ENCODE data around the gene GTPBP3. TPM values are rescaled to one million over a fixed set of nuclear protein-coding genes. Genes with fewer than 3 reads are reported as not detected.
"Not testable (repeated sequence)": the region's sequence is repeated elsewhere in the genome, so short reads cannot be mapped to it uniquely, and the experiment has no call there.

GTPBP3 gene
- total RNA-seq, 1 experiment from 2014 or later = 73.0 TPM

- peaks cover 20 to 44% of the 10 kb centered on the region in 2 experiments for H3K4me1 ChIP-seq (ENCODE audit: control insufficient read depth in 1 of 2, insufficient read depth in 2 of 2, low read length in 2 of 2)
- peak overlapping the region; percentile 57 for H3K27ac ChIP-seq (ENCODE audit: low read depth, low read length)
- ChIA-PET POLR2A (interaction anchor here (1.0 to 2.4 kb wide), 3 partner anchors 10 to 95 kb away, joined by 3 to 22 read pairs (median 4); partner anchors contain the start of genes ABHD8, DDA1 and MRPL34), CTCF (interaction anchor here (1.1 to 1.7 kb wide), 4 partner anchors 11 to 92 kb away, joined by 4 to 7 read pairs (median 4); partner anchors contain the start of genes ANO8 and MRPL34), RAD21 (ENCODE audit: low non-redundant PET in 1 of 2, low total read pairs in 2 of 2, uncharacterized antibody in 2 of 2, unreplicated experiment in 2 of 2) (interaction anchor here in 1 of 2 experiments (1.2 kb wide), 1 partner anchor 11 kb away, joined by 3 read pairs; no protein-coding TSS in a partner anchor)
- ATAC-seq = peak; percentile 30
- H4K20me1 ChIP-seq (ENCODE audit: insufficient read depth) = no peaks in the 10 kb centered on the region
- no TSS peak for BruUV-seq (replicated peaks)
- peaks cover 37% of the 10 kb centered on the region for H3K79me2 ChIP-seq (ENCODE audit: insufficient read depth, low read length)
- peak overlapping the region; percentile 68; the same call in 1 of the 2 replicates for H3K9ac ChIP-seq (ENCODE audit: low read length)
- H3K27me3 ChIP-seq (ENCODE audit: insufficient read depth, low read length) = no peaks in the 10 kb centered on the region
- H2AFZ ChIP-seq (ENCODE audit: low read depth, low read length, poor library complexity, severe bottlenecking) = no peak overlapping the region
- H3K4me2 ChIP-seq (ENCODE audit: low read length) = peak overlapping the region; percentile 82
- H3K9me2 ChIP-seq (ENCODE audit: insufficient read depth) = no peaks in the 10 kb centered on the region
- no peaks in the 10 kb centered on the region; a peak in 1 of 4 replicates for H3K9me3 ChIP-seq (ENCODE audit: control insufficient read depth in 1 of 2, insufficient read depth in 1 of 2, low read depth in 1 of 2, low read length in 2 of 2)
- intact Hi-C loops (cut with micrococcal nuclease) = no loop called here
- TF ChIP-seq FOSL1 (IDR thresholded peaks at IDR 0.05; ENCODE audit: low read depth) = no peak
- no peak for TF ChIP-seq EGR1 (IDR thresholded peaks at IDR 0.05; ENCODE audit: low read depth)
- TF ChIP-seq EZH2phosphoT487 (IDR thresholded peaks at IDR 0.05; ENCODE audit: borderline replicate concordance) = no peak
- no peak for TF ChIP-seq EZH2 (IDR thresholded peaks at IDR 0.05)
- no peak for TF ChIP-seq JUND (IDR thresholded peaks at IDR 0.05)
- peak overlapping the region; percentile 60 to 67 for H3K4me3 ChIP-seq (replicated peaks in 1 of 2; ENCODE audit: low read depth in 1 of 2, low read length in 2 of 2)
- no peak for DNase-seq (ENCODE audit: low read depth, low spot score)
- peaks cover 0 to 10% of the 10 kb centered on the region in 2 experiments; a peak in 2 of 4 replicates for H3K36me3 ChIP-seq (ENCODE audit: control insufficient read depth in 1 of 2, insufficient read depth in 2 of 2, low read length in 2 of 2)
These were observed 43.1 kb upstream of the GTPBP3 start for GRCh38 chr19:17294051-17294891.

- BruUV-seq (replicated peaks) = not testable (repeated sequence)
These were observed 41.8 kb upstream of the GTPBP3 start for GRCh38 chr19:17295551-17295950.

More at GRCh38 chr19:17295551-17295950, 41.8 kb upstream of the GTPBP3 start:
- ChIA-PET POLR2A (interaction anchor here (1.8 kb wide), 1 partner anchor 10 kb away, joined by 4 read pairs; the partner anchor contains the start of gene MRPL34), CTCF (interaction anchor here (1.2 kb wide), 1 partner anchor 10 kb away, joined by 5 read pairs; the partner anchor contains the start of gene MRPL34), RAD21 (ENCODE audit: low non-redundant PET in 1 of 2, low total read pairs in 2 of 2, uncharacterized antibody in 2 of 2, unreplicated experiment in 2 of 2) (interaction anchor here in 1 of 2 experiments (0.8 kb wide), 1 partner anchor 10 kb away, joined by 3 read pairs; the partner anchor contains the start of gene MRPL34)
- H3K9me2 ChIP-seq (ENCODE audit: insufficient read depth); H3K27me3 ChIP-seq (ENCODE audit: insufficient read depth, low read length); H3K9ac ChIP-seq (ENCODE audit: low read length); ATAC-seq; H3K9me3 ChIP-seq (ENCODE audit: control insufficient read depth in 1 of 2, insufficient read depth in 1 of 2, low read depth in 1 of 2, low read length in 2 of 2); H2AFZ ChIP-seq (ENCODE audit: low read depth, low read length, poor library complexity, severe bottlenecking); DNase-seq (ENCODE audit: low read depth, low spot score); H3K4me2 ChIP-seq (ENCODE audit: low read length); H3K36me3 ChIP-seq (ENCODE audit: control insufficient read depth in 1 of 2, insufficient read depth in 2 of 2, low read length in 2 of 2); intact Hi-C loops (cut with micrococcal nuclease); H4K20me1 ChIP-seq (ENCODE audit: insufficient read depth); H3K4me3 ChIP-seq (replicated peaks in 1 of 2; ENCODE audit: low read depth in 1 of 2, low read length in 2 of 2): not testable (repeated sequence)
- Histone ChIP-seq H3K79me2 (ENCODE audit: insufficient read depth, low read length) (peaks cover 37% of the 10 kb centered on the region), H3K27ac (ENCODE audit: low read depth, low read length) (peak overlapping the region; percentile 23; the same call in 1 of the 2 replicates), H3K4me1 (ENCODE audit: control insufficient read depth in 1 of 2, insufficient read depth in 2 of 2, low read length in 2 of 2) (peaks cover 20 to 40% of the 10 kb centered on the region in 2 experiments)
